ENCODE measurements around the gene ZNF275.

ZNF275 gene

DNA sequence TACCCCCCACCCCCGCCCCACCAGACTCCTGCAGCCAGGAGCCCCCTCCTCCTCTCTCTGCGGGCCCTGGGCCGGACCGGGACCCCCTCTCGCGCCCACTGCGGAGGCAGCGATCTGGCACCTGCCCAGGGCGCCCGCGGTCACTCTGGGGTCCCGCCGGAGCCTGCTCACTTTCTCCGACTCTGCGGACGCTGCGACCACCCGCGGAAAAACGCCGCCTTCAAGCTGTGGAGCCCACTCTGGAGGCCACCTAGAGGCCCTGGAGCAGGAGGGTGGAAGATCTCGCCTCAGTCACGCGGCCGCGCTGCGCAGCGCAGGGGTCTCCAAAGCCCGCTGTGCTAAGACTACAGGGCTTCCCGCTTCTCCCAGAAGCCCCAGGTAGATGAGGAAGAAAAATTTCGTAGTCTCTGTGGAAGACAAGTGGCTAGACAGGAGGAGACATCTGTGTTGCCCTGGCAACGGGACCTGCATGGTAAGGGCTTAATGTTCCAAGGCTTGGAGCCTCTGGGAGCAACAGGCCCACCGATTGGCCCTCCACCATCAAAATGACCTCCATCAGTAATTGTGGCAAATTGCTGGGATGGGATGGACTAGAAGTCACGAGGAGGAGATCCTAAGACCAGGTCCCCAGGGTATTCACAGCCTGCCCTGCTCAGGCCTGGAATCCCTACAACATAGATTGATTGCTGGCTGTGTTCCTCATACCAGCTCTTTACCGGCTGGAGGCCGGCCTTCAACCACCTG, 12.4 kb upstream of the ZNF275 start, which contains the start of gene PNMA6F:
Gene PNMA6F (minus strand): TSS at position 387 of the 744 bp plus-strand sequence. CDS start 1,093 bp downstream, outside the sequence.
- no peak within 1 kb of the TSS for H3K4me3 ChIP-seq (ENCODE audit: low read depth, low read length)
- no peaks in the 10 kb centered on the region for H3K36me3 ChIP-seq
- TF ChIP-seq, protein P1, sequence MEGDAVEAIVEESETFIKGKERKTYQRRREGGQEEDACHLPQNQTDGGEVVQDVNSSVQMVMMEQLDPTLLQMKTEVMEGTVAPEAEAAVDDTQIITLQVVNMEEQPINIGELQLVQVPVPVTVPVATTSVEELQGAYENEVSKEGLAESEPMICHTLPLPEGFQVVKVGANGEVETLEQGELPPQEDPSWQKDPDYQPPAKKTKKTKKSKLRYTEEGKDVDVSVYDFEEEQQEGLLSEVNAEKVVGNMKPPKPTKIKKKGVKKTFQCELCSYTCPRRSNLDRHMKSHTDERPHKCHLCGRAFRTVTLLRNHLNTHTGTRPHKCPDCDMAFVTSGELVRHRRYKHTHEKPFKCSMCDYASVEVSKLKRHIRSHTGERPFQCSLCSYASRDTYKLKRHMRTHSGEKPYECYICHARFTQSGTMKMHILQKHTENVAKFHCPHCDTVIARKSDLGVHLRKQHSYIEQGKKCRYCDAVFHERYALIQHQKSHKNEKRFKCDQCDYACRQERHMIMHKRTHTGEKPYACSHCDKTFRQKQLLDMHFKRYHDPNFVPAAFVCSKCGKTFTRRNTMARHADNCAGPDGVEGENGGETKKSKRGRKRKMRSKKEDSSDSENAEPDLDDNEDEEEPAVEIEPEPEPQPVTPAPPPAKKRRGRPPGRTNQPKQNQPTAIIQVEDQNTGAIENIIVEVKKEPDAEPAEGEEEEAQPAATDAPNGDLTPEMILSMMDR (IDR thresholded peaks at IDR 0.05; ENCODE audit: low read depth, low read length), result no peak
- no peak within 1 kb of the TSS for H3K27ac ChIP-seq
- H3K9me3 ChIP-seq (ENCODE audit: severe bottlenecking), result no peaks in the 10 kb centered on the region
- no peak for DNase-seq
- peaks cover 69% of the 10 kb centered on the region for H3K27me3 ChIP-seq (ENCODE audit: insufficient read depth, low read depth, severe bottlenecking)

DNA sequence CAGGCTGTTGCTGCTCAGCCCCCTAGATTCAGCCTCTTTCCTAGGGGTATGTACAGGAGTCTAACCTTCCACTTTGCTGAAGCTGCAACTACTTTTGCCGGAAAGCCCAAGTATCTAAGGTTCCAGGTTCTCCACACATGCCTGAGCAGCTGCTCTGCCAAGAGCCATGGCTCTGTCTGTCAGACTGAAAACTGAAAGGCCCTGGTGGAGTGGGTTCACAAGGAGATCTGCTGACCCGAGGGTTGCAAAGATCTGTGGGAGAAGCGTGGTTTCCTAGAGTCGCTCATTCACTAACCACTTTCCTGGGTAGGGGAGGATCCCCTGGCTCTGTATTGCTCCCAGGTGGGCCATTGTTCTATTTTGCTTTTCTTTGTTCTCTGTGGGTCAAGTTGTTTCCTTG, 6.4 kb upstream of the ZNF275 start:
- H3K36me3 ChIP-seq, result no peaks in the 10 kb centered on the region
- DNase-seq, result no peak
- H3K27me3 ChIP-seq (ENCODE audit: insufficient read depth, low read depth, severe bottlenecking), result peaks cover 70% of the 10 kb centered on the region
- H3K4me3 ChIP-seq (ENCODE audit: low read depth, low read length), result no peak overlapping the region
- no peak overlapping the region for H3K27ac ChIP-seq
- H3K9me3 ChIP-seq (ENCODE audit: severe bottlenecking), result no peaks in the 10 kb centered on the region
- TF ChIP-seq, protein P1 (IDR thresholded peaks at IDR 0.05; ENCODE audit: low read depth, low read length), result no peak

DNA sequence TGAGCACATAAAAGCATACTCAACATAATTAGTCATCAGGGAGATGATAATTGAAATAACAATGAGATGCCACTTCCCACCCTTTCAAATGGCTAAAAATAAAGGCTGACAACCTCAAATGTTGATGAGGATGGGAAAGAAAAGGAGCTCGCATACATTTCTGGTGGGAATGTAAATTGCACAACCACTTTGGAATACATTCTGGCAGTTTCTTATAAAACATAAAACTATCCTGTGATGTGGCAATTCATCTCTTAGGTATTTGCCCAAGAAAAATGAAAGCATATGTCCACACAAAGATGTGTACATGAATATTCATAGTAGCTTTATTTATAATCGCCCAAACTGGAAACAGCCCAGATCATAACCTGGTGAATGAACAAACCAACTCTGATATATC, 687 bp upstream of the ZNF275 start:
- Histone ChIP-seq H3K27ac (no peak overlapping the region), H3K27me3 (ENCODE audit: insufficient read depth, low read depth, severe bottlenecking) (peaks cover 31% of the 10 kb centered on the region), H3K9me3 (ENCODE audit: severe bottlenecking) (no peaks in the 10 kb centered on the region), H3K36me3 (peaks cover 9% of the 10 kb centered on the region), H3K4me3 (ENCODE audit: low read depth, low read length) (peak overlapping the region; percentile 44)
- TF ChIP-seq, protein P1 (IDR thresholded peaks at IDR 0.05; ENCODE audit: low read depth, low read length), result no peak
- DNase-seq, result no peak

DNA sequence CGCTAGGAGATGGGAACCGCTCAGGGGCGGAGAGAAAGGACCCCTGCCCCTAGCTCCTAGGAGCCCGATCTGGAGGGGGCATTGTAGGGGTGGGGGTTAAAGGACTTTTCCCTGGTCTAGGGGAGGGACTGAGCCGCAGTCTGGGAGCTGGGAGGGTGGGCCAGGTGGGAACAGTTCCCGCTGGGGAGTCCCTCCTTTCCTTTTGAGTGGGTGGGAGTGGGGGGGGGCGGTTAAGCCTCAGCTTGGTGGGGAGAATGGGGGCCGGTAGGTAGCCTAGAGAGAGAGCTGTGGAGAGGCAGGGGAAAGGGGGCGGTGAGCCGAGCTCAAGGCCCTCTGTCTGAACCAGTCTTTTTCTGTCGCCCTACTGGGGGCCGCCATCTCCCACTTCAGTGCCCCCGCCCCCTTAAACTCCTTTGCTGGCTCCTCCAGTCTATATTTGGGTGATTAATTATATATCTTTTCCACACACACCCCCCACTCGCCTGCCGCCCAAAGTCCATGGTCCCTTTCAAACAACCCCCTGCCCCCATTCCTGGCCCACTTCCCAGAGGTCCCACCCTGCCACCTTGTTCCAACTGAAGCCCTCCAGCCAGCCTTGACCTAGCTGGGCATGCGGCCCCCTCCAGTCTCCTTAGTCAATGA, 822 bp downstream of the ZNF275 start:
- Histone ChIP-seq H3K27ac (peak overlapping the region; percentile 65), H3K36me3 (peaks cover 9% of the 10 kb centered on the region), H3K9me3 (ENCODE audit: severe bottlenecking) (no peaks in the 10 kb centered on the region), H3K27me3 (ENCODE audit: insufficient read depth, low read depth, severe bottlenecking) (peaks cover 16% of the 10 kb centered on the region), H3K4me3 (ENCODE audit: low read depth, low read length) (peak overlapping the region; percentile 69)
- TF ChIP-seq, protein P1 (IDR thresholded peaks at IDR 0.05; ENCODE audit: low read depth, low read length), result no peak
- DNase-seq, result no peak

DNA sequence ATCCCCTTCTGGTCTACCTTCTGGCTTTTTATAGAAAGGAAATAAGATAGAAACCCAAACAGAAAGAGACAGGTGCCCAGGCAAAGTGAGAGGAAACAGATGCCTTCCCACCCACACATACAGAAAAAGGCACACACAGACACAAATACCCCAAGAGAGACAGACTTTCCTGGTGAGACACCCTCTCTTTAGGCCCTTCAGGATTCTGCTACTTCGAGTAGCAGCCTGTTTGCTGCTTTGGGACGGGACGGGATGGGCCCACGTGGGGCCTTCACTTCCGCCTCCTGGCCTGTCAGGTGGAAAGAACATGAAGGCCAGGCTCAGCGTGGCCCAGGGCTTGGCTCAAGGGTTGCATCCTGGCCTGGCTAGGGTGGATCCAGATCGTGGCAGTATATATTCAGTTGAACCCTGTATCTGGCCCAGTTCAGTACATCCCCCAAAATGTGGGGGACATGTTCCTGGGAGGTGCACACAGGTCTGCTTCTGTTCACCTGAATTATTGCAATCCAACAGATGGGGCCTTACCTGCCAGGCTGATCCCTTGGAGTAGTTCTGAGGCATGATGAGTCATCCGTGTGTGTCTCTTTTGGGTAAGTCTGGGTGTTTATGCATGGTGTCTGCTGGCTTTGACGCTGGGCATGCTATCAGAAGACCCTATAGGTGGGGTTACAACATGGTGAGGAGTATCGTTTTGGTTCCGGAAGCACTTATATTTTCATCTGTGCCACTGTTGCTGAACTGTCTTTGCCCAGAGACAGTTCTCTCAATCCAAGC, 2.4 kb downstream of the ZNF275 start:
- no peak for DNase-seq
- Histone ChIP-seq H3K4me3 (ENCODE audit: low read depth, low read length) (no peak overlapping the region), H3K27me3 (ENCODE audit: insufficient read depth, low read depth, severe bottlenecking) (peaks cover under 1% of the 10 kb centered on the region), H3K9me3 (ENCODE audit: severe bottlenecking) (no peaks in the 10 kb centered on the region), H3K27ac (no peak overlapping the region), H3K36me3 (peaks cover 9% of the 10 kb centered on the region)
- TF ChIP-seq, protein P1 (IDR thresholded peaks at IDR 0.05; ENCODE audit: low read depth, low read length), result no peak

Measured in WERI-Rb-1 (cell line).